CD4-positive, alpha-beta T cell treated with Interleukin-10 for 1 hour (primary cell): ENCODE measurements around the gene PKN1.

Experiments used
- DNase-seq: peaks from one replicate; pipeline ENCODE4 v3.0.0-alpha.2; 2020

Gene PKN1

DNA sequence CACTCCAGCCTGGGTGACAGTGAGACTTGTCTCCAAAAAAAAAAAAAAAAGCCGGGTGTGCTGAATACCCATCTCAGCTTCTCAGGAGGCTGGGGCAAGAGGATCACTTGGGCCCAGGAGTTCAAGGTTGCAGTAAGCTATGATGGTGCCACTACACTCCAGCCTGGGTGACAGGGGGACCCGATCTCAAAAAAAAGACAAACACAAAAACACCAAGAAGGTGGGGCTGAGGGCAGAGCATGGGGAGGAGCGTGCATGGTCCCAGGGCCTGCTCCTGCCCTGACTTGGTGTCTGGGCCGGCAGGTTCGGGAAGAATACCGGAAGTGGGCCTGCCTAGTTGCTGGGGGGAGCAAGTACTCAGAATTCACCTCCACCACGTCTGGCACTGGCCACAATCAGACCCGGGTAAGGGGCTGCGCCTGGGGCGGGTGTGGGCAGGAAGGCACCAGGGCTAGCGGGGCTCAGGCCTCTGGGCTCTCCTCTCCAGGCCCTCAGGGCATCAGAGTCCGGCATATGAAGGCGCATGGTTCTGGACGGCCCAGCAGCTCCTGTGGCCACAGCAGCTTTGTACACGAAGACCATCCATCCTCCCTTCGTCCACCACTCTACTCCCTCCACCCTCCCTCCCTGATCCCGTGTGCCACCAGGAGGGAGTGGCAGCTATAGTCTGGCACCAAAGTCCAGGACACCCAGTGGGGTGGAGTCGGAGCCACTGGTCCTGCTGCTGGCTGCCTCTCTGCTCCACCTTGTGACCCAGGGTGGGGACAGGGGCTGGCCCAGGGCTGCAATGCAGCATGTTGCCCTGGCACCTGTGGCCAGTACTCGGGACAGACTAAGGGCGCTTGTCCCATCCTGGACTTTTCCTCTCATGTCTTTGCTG, 25.3 kb upstream of the PKN1 start:
- peak; percentile 64 for DNase-seq

- peak; percentile 63 for DNase-seq
Measured at GRCh38 chr19:14408491-14409145, 24.5 kb upstream of the PKN1 start.

DNA sequence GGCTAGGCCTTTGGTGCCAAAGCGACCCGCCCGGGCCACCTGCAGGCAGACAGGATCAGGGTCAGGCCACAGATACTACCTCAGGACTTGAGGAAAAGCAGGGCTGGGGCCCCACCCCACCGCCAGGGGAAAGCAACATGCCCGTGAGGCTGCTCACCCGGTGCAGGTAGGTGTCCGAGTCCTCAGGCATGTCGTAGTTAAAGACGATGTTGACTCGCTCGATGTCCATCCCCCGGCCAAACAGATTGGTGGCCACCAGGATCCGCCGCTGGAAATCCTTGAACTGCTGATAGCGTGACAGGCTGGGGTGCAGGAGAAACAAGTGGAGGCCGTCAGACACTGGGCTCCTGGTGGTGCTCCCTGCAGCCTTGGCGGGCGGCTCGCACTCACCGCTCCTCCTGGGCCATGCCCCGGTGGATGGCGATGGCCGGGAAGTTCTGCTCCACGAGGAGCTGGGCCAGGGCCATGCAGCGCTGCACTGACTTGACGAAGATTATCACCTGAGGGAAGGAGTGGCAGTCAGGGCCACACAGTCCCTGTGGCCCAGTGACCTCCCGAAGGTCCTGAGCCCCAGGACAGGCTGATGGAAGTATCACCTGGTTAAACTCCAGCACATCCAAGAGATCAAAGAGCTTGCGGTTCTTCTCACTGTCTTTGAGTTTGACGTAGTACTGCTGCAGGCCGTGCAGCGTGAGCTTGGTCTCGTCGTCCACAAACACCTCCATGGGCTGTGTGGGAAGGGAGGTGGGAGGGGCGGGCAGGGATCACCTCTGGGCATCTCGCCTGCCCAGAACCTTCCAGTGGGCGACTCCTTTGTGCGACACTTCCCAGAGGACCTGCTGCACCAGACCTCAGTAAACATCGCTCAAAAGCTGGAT, 23.7 kb upstream of the PKN1 start:
- DNase-seq, result peak; percentile 75

- peak; percentile 80 for DNase-seq
Measured at GRCh38 chr19:14410091-14411051, 22.7 kb upstream of the PKN1 start.

- peak; percentile 58 for DNase-seq
Measured at GRCh38 chr19:14411161-14411937, 21.8 kb upstream of the PKN1 start.

- DNase-seq, result peak; percentile 56
Measured at GRCh38 chr19:14411938-14412245, 21.2 kb upstream of the PKN1 start.

DNA sequence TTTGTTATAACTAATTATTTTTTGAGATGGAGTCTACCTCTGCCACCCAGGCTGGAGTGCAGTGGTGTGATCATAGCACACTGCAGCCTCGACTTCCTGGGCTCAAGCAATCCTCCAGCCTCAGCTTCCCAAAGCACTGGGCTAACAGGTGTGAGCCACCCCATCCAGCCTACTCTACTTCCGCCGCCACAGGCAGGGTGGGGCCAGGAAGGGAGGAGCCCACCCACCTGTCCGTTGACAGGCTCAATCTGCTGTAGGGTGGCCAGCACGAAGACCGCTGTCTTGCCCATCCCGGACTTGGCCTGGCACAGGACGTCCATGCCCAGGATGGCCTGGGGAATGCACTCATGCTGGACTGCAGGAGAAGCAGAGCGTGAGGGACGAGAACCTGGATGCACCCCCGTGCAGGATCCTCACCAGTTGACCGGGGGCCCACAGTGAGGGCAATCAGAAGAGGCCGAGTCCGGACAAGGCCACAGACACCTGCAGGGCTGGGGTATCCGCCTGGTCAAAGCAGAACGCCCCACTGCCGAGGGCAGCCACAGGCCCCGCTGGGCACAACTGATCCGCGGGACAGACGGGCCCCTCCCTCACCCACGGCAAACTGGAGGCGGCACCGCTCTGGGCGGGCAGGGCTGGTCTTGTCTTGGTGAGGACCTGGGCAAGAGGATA, 20.6 kb upstream of the PKN1 start:
- DNase-seq, result peak; percentile 62

GRCh38 chr19:14412996-14413692, 20.0 kb upstream of the PKN1 start:
- peak; percentile 61 for DNase-seq

- peak; percentile 54 for DNase-seq
Measured at GRCh38 chr19:14413693-14414181, 19.4 kb upstream of the PKN1 start.

GRCh38 chr19:14414926-14415690, 18.0 kb upstream of the PKN1 start:
- peak; percentile 57 for DNase-seq

- DNase-seq, result peak; percentile 53
Measured at GRCh38 chr19:14416817-14417231, 16.3 kb upstream of the PKN1 start.

GRCh38 chr19:14418856-14419105, 14.3 kb upstream of the PKN1 start:
- no peak for DNase-seq

DNA sequence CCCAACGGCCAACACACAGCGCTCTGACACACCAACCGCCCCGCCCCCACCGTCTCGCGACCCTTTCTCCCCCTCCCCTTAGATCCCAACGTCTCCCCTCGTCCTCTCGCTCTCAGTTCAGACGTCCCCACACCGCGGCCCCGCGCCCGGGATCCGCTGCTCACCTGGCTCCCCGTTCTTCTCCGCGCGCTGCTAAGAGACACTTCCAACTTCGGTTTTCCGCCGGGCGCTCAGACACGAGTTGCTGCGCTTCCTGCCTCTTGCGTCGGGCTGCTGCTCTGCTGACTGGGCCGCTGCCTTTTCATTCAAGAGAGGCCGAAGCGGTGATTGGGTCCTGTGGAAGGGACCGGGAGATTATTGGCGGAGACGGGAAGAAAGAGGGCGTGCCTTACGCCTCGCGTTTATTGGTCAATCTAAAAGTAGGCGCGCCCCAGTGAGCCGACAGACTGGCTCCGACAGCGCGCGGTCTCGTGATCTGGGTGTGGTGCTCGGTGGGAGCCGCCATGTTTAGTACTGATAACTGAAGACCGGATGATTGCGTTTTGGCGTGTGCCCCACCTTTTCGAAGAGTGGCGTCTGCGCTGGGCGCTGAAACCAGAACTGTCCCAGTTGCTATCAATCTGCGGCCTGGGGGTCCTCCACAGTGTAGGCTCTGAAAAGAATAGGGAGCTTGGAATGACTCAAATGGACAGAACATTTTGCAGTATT, 13.8 kb upstream of the PKN1 start, which contains the start of gene DDX39A:
TSS of gene DDX39A (minus strand) at position 236 of the 708 bp plus-strand sequence. CDS start 6,121 bp downstream, outside the sequence.
- peak; percentile 99 for DNase-seq

GRCh38 chr19:14425696-14426138, 7.4 kb upstream of the PKN1 start:
- DNase-seq, result no peak

- no peak for DNase-seq
Measured at GRCh38 chr19:14427461-14427860, 5.6 kb upstream of the PKN1 start.

DNA sequence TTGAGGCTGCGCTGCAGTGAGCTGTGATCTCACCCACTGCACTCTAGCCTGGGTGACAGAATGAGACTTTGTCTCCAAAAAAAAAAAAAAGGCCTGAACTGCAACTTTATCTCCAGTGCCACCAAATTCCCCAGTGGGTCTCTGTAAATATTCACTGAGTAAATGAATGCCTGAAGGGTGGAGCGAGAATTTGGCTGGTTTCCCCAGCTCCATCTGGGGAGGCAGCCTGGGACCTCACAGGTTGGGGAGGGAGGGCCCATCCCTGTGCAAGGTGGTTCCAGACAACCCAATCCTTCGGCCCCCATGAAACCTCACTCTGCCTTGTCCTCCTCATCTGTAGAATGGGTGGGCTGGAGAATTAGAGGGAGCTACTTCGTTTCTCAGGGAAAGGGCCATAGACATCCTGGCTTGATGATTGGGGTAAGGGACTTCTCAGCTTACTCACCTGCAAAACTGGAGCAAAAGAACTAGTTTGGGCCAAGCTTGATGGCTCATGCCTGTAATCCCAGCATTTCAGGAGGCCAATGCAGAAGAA, 4.2 kb upstream of the PKN1 start:
- no peak for DNase-seq

DNA sequence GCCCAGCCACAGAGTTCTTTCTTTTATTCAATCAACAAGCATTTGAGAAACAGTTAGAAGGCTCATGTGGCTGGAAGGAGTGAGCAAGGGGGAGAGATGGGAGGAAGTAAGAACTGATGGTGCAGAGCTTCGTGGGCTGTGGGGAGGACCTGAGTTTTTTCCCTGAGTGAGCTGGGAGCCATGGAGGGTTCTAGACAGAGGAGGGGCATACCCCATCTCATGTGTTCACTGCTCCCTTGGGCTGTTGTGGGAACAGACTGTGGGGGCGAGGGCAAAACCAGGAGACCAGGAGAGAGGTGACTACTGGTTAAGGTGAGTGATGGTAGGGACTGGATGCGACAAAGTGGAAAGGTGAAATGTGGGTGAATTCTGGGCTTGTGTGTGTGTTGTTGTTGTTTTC, 2.4 kb upstream of the PKN1 start:
- no peak for DNase-seq
